ENCODE results near the gene KCNT1.

DNA sequence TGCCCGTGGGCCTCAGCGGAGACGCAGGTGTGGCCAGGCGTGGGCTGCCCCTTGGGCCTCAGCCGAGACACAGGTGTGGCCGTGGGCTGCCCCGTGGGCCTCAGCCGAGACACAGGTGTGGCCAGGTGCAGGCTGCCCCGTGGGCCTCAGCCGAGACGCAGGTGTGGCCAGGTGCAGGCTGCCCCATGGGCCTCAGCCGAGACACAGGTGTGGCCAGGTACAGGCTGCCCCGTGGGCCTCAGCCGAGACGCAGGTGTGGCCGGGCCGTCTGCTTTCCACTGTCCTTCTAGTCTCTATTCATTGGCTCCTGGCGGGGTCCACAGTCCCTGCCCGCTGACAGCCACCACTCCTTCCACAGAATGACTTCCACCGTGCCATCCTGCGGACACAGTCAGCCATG, 56.1 kb downstream of the KCNT1 start:
- TF ChIP-seq EZH2 (IDR thresholded peaks at IDR 0.05; ENCODE audit: borderline replicate concordance, low read depth, low read length, poor library complexity, severe bottlenecking) = no peak
- TF ChIP-seq, protein P1, sequence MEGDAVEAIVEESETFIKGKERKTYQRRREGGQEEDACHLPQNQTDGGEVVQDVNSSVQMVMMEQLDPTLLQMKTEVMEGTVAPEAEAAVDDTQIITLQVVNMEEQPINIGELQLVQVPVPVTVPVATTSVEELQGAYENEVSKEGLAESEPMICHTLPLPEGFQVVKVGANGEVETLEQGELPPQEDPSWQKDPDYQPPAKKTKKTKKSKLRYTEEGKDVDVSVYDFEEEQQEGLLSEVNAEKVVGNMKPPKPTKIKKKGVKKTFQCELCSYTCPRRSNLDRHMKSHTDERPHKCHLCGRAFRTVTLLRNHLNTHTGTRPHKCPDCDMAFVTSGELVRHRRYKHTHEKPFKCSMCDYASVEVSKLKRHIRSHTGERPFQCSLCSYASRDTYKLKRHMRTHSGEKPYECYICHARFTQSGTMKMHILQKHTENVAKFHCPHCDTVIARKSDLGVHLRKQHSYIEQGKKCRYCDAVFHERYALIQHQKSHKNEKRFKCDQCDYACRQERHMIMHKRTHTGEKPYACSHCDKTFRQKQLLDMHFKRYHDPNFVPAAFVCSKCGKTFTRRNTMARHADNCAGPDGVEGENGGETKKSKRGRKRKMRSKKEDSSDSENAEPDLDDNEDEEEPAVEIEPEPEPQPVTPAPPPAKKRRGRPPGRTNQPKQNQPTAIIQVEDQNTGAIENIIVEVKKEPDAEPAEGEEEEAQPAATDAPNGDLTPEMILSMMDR (conservative IDR thresholded peaks at IDR 0.05; ENCODE audit: low read depth, low read length) = no peak
